Caki2 (cell line): ENCODE measurements around the gene PLK5. TPM values are rescaled to one million over a fixed set of nuclear protein-coding genes. Genes with fewer than 3 reads are reported as not detected.

Source experiments
- DNase-seq: peaks from one replicate; pipeline ENCODE4 v3.0.0-alpha.2; 2015; ENCODE audit warnings: low read depth
- in situ Hi-C: cut with HindIII; loops from 2 replicates; pipeline ENCODE4 v1.10.0; 2016; ENCODE audit warnings: low sequenced_read_pairs, low pct_unique_long_range_greater_than_20kb, mixed read lengths
- total RNA-seq: library from RNA; depleted of rRNA; stranded (reverse); fragments of >200 nt; shearing (Covaris generic); gene quantifications from 2 replicates; pipeline ENCODE4 v1.2.3, GENCODE V29; 2014; ENCODE audit warnings: low replicate concordance

The PLK5 gene
- total RNA-seq, 1 experiment from 2014 or later: not detected

DNA sequence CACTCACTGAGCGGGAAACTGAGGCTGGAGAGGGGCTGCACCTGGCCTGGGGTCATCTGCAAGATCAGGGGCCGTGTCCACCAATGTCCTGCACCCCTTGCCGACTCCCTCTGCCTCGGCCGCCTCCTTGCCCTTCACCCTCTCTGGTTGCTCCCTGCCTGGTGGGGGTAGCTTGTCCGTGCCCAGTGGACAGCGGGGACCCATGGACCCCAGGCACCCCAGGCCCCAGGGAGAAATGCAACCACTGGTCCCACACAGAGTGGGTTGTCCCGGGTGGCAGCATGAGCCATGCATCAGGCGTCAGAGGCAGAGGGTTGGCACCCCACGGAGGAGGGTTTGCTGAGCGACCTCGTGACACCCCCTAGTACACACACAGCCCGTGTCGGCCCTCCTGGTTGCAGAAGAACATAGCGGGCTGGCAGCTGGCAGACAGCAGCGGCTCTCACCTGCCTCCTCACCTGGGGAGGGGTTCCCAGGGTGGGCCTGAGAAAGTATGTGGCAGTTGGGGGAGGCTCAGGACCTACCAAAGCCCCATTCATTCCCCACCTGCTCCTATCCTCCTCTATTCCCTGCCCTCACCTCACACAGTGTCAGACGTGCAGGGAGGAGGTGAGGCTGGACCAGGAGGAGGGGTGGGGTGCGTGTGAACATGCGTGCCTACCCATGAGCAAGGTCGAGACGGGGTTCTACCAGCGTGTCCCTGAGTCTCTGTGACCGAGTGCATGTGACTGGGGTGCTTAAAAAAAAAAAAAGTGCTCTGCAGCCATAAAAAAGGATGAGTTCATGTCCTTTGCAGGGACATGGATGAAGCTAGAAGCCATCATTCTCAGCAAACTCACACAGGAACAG lies 19.7 kb upstream of the PLK5 start:
- in situ Hi-C loops: no loop called here
- no peak for DNase-seq

DNA sequence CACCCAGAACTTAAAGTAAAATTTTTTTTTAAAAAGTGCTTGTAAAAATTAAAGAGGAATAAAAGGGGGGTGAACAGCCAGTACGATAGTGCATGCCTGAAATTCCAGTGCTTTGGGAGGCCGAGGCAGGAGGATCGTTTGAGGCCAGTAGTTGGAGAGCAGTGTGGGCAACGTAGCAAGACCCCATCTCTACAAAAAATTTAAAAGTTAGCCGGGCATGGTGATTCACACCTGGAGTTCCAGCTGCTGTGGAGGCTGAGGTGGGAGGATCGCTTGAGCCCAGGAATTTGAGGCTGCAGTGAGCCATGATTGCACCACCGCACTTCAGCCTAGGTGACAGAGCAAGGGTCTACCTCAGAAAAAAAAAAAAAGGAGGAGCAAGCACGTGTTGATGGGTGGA lies 18.9 kb upstream of the PLK5 start:
- in situ Hi-C loops: no loop called here

DNA sequence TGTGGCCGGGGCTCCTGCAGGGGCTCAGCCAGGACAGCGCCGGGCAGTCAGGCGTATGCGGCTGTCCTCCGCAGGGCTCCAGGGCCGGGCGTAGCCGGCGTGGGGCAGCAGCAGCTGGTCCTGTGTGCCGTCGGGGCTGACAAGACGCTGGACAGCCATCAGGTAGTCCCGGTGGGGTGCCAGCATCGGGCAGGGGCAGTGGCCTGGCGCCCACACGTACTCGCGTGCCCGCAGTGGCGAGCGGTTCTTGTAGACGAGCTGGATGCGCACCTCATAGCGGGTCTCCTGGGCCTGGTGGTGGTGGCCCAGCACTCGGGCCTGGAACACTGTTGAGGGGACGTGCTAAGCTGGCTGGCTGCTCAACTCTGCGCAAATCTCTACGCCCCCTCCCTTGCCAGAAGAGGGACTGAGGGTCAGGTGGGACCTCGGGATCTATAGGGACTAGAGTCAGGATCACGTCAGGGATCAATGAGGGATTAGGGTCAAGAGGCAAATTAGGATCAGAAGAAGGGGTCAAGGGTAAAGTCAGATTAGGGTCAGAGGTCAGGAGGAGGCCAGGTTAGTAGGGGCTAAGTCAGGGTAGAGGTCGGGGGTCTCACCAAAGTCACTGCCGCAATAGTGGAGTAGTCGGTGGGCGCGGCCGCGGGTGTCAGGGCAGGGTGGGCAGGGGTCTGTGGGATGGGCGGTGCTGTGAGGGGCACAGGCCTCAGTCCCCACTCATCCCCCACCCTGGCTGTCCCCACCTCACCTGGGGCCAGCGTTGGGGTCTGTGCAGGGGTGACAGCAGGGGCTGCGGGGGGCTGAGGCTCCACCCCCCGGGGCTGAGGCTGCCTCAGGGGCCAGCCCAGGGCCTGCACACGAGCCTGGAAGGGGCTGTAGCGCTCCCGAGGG lies 17.6 kb upstream of the PLK5 start:
- in situ Hi-C loops: no loop called here
- DNase-seq: no peak

More for the DNA sequence above, 18.9 kb upstream of the PLK5 start:
- DNase-seq: no peak

DNA sequence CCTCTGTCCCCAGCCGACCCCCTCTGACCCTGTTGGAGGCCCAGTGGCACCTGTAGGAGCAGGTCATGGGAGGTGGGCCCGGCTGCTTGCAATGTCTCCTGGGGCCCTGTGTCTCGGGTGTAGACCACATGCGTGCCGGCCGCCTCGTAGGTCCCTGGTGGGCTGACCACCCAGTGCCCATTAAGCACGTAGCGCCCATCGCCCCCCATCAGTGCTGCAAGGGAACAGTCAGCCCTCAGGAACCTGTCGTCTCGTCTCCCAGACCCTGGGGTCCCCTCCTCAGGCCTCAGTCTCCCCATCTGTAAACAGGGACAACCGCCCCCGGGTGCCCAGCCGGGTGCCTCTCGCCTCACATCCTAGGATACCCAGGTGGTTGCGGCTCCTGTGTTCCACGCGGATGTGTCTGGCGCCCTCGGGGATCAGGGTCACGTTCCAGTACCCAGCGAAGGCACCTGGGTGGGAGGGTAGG lies 16.7 kb upstream of the PLK5 start:
- in situ Hi-C loops: no loop called here
- DNase-seq: no peak

DNA sequence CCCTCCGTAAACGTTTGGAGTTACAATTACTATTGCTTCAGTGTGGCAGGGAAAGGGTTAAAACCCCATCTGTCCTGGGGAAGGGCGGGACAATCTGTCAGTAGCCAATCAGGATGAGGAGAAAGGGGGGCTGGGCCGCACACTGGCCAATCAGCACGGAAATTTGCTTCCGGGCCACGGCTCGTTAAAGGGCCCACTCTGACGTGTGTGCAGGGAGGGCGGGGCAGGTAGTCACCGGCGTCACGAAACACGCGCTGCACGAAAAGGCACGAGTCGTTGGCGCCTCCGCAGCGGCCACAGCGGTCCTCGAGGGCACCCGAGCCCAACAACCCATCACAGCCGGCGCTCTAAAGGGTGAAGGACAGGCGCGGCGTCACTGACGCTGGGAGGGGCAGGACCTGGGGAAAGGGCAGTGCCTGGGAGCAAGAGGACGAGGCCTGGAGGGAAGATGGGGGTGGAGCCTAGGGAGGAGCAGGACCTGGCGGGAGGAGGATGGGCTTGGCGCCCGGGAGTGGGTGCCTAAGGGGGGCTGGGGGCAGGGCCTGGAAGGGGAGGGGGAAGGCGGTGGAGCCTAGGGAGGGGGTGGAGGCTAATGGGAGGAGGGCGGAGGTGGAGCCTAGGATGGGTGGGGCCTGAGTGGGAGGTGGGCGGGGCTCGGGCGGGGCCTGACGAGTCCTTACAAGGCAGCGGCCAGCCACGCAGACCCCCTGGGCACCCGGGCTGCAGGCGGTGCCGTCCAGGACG lies 15.9 kb upstream of the PLK5 start:
- in situ Hi-C loops: no loop called here
- peak; percentile 94 for DNase-seq

DNA sequence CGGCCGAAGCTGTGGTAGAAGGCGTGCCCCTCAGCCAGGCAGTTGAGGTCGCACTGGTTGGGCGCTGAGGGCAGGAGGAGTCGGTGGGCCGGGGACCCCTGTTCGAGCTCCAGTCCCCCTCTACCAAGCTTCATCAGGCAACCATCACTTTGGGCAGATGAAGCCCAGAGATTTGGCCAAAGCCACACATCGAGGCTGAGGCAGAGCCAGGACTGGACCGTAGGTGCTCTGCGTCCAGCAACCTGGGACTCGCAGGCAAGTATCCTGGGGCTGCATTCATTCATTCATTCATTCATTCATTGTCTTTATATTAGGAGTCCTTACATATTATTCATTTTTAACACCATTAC lies 15.4 kb upstream of the PLK5 start:
- in situ Hi-C loops: no loop called here
- DNase-seq: peak; percentile 40

DNA sequence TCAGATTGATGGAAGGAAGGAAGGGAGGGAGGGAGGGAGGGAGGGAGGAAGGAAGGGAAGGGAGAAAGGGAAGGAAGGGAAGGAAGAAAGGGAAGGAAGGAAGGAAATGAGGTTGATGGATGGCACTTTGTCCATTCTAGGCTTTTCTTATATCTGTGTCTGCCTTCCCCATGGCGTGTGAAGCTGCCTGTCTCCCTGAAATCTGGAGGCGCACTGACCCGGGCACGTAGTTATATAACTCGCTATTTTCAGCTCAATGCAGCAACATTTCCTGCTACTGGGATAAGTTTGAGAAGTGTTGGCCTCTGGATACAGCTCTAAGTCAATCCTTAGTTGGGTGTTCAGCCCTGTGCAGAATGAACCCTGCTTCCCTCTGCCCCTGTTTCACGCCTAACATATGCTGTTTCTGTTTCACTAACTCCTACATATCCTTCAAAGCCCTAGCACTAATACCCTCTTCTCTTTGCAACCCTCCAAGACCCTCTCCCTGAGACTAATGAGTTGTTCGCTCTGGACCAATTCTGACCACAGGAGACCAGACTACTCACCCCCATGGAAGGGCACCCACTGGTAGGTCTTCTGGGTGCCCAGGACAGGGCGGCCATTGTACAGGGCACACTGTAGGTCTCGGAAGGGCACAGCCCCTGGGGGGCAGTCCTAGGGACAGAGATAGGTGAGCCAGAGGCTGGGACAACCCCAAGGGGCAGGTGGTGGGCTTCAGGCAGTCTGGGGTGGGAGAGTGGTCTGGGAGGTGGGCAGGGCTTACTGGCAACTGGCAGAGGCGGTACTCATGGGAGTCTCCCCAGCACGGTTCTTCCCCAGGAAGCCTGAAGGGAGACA lies 14.1 kb upstream of the PLK5 start:
- in situ Hi-C loops: no loop called here
- no peak for DNase-seq

DNA sequence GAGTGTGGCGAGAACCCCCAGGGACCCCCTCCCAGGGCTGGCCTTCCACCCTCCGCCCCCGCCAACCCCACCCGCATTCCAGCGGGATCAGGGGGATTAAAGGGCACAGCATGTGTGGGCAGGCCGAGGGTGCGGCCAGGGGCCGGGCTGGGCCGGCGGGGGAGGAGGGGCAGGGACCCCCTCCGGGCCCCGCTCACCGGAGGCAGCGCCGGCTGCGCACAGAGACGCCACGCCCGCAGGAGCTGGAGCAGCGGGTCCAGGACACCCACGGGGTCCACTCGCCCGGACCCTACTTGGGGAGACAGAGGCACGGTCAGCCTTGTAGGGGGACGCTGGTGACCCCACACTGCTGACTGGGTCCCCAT lies 13.5 kb upstream of the PLK5 start:
- in situ Hi-C loops: no loop called here

DNA sequence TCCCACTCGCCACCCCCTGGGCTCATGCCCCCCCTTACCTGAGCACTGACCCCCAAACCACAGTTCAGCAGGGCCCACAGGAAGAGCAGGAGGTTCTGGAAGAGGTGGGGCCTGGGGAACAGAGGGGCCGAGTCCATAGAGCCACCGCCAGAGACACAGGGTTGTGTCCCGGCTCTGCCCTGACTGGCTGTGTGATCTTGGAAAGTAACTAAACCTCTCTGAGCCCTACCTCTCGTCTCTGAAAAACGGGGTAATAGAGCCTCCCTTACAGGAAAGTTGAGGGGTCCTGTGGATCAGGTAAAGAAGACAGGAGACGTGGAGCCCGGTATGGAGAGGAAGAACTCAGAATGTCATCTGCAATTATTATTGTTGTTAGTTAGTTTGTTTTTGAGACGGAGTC lies 13.1 kb upstream of the PLK5 start:
- DNase-seq: no peak
- in situ Hi-C loops: no loop called here

More for the DNA sequence above, 13.5 kb upstream of the PLK5 start:
- DNase-seq: no peak

DNA sequence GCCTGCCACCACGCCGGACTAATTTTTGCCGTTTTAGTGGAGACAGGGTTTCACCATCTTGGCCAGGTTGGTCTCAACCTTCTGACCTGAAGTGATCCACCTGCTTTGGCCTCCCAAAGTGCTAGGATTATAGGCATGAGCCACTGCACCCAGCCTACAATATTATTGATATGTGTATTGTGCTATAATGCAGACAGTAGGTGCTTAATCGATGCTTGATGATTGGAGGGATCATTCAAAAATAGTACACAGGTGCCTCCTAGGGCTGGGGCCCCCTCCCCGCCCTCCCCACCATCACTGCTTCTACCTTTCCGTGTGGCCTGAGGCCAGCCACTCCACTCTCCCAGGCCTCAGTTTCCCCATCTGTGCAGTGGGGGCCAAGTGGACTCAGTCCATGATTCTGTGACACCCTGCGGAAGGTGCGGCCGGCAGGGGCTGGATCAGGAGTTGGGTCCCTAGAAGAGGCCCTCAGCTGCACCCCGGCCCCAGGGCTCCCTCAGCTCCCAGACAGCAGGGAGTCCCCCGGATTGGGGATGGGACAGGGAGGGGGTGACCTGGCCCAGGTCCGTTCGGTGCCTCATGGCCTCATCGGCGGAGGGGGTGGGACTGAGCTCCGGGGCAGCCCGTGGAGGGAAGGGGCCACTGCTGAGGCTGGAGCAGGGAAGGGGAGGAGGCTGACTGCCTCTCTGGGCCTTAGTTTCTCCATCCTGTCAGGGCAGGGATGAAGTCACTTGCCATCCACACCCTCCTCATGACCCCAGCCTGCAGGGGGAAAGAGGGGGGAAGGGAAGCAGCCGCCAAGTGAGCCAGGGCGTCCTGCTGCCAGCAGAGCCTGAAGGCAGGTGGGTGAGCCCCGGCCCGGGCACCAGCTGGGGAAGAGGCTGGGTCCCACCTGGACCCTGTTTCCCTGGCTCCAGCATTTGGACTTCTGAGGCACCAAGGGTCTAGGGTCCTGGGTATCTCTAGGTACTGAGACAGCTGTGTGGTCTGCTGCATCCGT lies 12.3 kb upstream of the PLK5 start:
- no peak for DNase-seq

DNA sequence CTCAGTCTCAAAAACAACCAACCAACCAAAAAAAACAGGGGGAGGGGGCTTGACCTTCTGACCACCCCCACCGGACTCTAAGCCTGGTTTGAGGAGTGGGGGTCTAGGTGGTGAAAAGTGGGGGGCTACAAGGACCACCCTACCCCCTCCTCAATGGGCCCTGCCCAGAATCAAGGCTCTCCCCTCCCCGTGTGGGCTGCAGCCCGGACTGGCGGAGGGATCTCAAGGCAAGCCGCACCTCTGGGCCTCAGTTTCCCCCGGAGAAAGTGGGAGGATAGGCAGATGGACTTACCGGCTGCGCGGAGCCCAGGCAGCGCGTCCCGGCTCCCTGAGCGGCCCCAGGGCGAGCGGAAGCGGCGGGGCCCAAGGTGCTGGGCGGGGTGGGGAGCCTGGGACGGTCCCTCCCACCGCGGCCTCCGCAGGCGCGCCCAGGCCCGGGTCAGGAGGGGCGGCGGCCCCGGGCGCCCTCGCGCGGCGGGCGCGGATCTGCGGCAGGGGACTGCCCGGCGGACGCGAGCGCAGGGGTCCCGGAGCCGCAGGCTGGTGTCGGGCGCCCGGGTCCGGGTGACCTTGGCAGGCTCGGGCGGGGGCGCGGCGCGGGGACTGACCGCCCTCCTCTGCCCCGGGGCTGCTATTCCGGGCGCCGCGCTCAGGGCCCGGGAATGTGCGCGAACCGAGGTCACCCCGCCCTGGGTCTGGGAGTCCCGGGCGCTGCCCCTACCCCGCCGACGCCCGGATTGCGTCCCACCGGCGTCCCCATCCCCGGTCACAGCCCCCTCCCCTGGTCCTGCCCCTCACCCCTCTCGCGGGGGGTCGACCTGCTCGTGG lies 11.0 kb upstream of the PLK5 start, which contains the start of gene ADAMTSL5:
Gene ADAMTSL5, minus strand, starts transcription at position 349 of the 828 bp plus-strand sequence. CDS start 2,076 bp downstream, outside the sequence.
- in situ Hi-C loops: no loop called here
- no peak for DNase-seq

More for the DNA sequence above, 12.3 kb upstream of the PLK5 start:
- in situ Hi-C loops: no loop called here

DNA sequence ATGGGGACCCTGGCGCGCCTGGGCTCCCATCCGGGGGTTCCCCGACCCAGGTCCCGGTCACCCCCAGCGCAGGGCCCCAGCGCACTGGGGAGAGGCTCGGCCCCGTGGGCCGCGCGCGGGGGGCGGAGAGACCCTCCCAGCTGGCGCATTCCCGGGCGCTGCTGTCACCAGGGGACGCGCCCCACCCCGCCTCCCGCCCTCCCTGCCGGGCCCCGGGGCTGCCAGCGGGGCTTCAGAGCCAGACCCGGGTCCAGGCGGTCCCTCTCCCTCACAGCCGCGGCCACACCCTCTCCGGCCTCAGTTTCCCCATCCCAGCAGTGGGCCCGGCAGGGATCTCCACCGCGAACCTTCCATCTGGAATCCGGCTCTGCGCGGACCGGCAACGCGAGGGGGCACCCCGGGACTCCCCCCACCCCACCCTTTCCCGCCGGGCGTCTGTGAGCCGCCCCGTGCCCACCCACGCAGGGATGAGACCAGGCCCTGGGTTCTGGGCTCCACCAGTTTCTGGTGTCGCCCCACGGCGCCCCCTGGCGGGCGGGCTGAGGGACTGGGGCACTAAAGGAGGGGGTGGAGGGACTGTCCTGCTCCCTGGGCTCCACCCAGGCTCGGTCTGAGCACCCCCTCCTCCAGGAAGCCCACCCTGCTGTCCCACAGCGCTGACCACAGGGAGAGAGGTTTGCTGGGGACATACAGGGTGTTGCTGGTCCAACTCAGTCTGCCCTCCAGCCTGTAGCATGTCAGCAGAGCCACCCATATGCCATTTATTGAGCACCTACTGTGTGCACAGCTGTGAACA lies 10.2 kb upstream of the PLK5 start:
- in situ Hi-C loops: no loop called here
- no peak for DNase-seq

DNA sequence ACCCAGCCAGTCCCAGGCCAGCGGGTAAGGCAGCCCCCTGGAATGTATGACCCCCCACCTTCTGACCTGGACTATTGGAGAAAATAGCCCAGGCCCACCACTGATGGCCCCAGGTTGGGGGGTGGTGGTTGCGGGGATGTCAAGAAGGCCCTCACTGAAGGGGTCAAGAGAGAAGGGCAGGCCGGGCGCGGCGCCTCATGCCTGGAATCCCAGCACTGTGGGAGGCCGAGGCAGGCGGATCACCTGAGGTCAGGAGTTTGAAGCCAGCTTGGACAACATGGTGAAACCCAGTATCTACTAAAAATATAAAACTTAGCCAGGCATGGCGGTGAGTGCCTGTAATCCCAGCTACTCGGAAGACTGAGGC lies 9.6 kb upstream of the PLK5 start:
- no peak for DNase-seq
- in situ Hi-C loops: no loop called here

DNA sequence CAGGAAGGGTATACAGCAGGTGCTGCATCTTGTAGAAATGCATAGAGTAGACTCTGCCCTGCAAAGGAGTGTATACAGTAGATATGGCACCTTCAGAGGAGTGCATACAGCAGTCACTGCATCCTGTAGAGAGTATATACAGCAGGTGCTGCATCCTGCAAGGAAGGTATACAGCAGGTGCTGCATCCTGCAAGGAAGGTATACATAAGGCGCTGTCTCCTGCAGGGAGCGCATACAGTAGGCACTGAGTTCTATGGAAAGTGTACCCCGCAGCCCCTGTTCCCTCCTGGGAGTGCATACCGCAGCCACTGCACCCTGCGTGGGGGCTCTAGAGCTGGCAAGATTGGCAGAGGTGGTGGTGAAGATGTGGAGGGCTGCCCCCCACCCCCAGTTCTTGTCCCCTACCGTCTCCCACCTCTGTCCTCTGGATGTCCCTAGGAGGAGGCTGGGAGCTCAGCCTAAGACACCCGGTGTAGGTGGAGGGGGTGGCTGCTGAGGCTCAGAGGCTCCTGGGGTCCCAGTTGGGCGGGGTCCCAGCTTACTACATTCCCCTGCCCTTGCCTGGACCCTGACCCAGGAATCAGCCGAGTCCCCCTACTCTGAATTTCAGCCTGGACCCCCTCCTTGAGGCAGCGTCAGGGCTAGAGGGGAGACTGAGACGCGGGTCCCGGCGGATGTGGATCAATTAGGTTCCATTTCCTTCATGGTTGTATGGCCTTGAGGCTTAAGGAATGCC lies 8.7 kb upstream of the PLK5 start:
- in situ Hi-C loops: no loop called here
- DNase-seq: no peak

DNA sequence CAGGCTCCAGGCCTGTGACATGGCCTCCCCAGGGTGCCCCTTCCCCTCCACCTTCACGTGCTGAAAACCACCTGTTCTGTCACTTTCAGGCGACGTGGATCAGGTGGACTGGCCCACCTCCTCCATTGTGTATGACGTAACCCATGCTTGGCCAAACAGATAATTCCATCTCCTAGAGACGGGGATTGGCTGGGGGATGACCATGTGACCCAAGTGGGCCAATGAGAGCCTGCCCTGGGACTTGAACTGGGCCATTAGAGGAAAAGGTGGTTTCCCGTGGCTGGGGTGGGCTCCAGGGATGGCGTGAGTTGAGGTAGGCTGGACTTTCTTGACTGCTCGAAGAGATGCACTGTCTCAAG lies 7.5 kb upstream of the PLK5 start:
- in situ Hi-C loops: no loop called here
- DNase-seq: no peak
